Naive thymus-derived CD8-positive, alpha-beta T cell (primary cell): ENCODE results near the gene PLA2G4C. TPM values are rescaled to one million over a fixed set of nuclear protein-coding genes. Genes with fewer than 3 reads are reported as not detected.
"Not testable (repeated sequence)": the region's sequence is repeated elsewhere in the genome, so short reads cannot be mapped to it uniquely, and the experiment has no call there.

Source experiments
- ATAC-seq, 2 donors: fragments of 150-1000 bp; cut with Tn5 transposase in 1 of 2; sonication (Bioruptor Pico), chemical (Tn5 transposase) in 1 of 2; 1 replicate in 1 of 2; 2 replicates in 1 of 2; pipeline ENCODE4 v1.10.0; 2021; ENCODE audit warnings: mild to moderate bottlenecking in 2 of 2, moderate library complexity in 2 of 2
- POLR2A ChIA-PET: fragments of 350-600 bp; sonication (Branson Sonifier 250); formaldehyde crosslinking; loops from one replicate; lab custom pipeline; 2021; ENCODE audit warnings: antibody characterized with exemption; lab: Charles Lee
- DNase-seq, 10 donors: peaks; one replicate each; pipeline versions ENCODE4 v3.0.0 to v3.0.0-alpha.2; 2020 to 2022
- H3K27ac Mint-ChIP-seq, 10 donors: one replicate each; pipeline ENCODE4 v1.8.0; 2020 to 2022; ENCODE audit warnings: mild to moderate bottlenecking in 10 of 10, mixed read lengths in 10 of 10, moderate library complexity in 4 of 10, inconsistent platforms in 1 of 10
- H3K27me3 Mint-ChIP-seq, 5 donors: one replicate each; pipeline ENCODE4 v1.8.0; 2021 to 2022; ENCODE audit warnings: mixed read lengths in 5 of 5
- H3K36me3 Mint-ChIP-seq, 3 donors: one replicate each; pipeline ENCODE4 v1.8.0; 2020 to 2022; ENCODE audit warnings: mixed read lengths in 3 of 3, mild to moderate bottlenecking in 2 of 3, inconsistent platforms in 1 of 3
- H3K4me1 Mint-ChIP-seq, 4 donors: one replicate each; pipeline ENCODE4 v1.8.0; 2021 to 2022; ENCODE audit warnings: mixed read lengths in 4 of 4
- H3K4me3 Mint-ChIP-seq, 10 donors: one replicate each; pipeline ENCODE4 v1.8.0; 2020 to 2022; ENCODE audit warnings: mild to moderate bottlenecking in 10 of 10, mixed read lengths in 10 of 10, moderate library complexity in 6 of 10, inconsistent platforms in 1 of 10
- H3K9me3 Mint-ChIP-seq, 9 donors: one replicate each; pipeline ENCODE4 v1.8.0; 2020 to 2022; ENCODE audit warnings: mixed read lengths in 9 of 9, mild to moderate bottlenecking in 3 of 9, inconsistent platforms in 1 of 9, moderate library complexity in 1 of 9
- polyA plus RNA-seq, 3 donors: library from polyadenylated mRNA; unstranded; fragments of 300-500 nt; fragmentation: Illumina TruSeq; gene quantifications; one replicate each; pipeline ENCODE4 v1.2.3, GENCODE V29; 2021
- total RNA-seq, 8 experiments: library from RNA in 2 of 8; stranded (reverse) in 2 of 8; gene quantifications; one replicate each; pipeline ENCODE4 v1.2.3 and lab custom pipeline; 2021 to 2026

PLA2G4C gene
- total and polyA plus RNA-seq, 5 experiments from 2014 or later, result 0.39 to 2.7 (median 1.2) TPM; not detected in 1

DNA sequence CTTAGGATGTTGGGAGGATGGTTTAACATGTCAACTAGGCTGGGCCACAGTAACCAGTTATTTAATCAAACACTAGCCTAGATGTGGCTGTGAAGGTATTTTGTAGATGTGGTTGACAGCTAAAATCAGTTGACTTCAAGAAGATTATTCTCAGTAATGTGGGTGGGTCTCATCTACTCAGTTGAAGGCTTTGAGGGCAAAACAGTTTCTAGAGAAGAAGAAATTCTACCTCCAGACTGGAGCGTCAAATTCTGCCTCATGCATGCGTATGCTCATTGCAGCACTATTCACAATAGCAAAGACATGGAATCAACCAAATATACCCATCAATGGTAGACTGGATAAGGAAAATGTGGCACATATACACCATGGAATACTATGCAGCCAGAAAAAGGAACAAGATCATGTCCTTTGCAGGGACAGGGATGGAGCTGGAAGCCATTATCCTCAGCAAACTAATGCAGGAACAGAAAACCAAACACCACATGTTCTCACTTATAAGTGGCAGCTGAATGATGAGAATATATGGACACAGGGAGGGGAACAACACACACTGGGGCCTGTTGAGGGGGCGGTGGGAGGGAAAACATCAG lies 40.3 kb downstream of the PLA2G4C start:
- DNase-seq, H3K36me3 Mint-ChIP-seq, H3K4me3 Mint-ChIP-seq, H3K4me1 Mint-ChIP-seq, H3K9me3 Mint-ChIP-seq, ATAC-seq, POLR2A ChIA-PET, H3K27ac Mint-ChIP-seq: not testable (repeated sequence)
- peaks cover 0 to 23% (median 0%) of the 10 kb centered on the region in 5 donors for H3K27me3 Mint-ChIP-seq

DNA sequence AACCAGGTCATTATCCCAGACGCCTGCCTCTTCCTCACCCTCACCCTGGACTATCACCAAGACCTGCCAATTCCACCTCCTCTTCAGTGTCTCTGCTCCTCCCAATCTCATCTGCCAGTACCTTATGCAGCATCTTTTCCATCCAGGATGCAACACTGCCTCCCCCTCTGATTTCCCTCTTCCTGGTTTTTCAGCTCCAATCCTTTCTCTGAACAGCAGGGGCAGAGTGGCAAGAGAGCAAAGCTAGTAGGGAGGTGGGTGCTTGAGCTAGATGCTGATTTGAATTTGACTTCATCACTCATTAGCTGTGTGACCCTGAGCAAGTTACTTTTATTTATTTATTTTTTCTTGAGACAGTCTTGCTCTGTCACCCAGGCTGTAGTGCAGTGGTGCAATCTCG lies 41.2 kb downstream of the PLA2G4C start:
- H3K4me1 Mint-ChIP-seq, result no peaks in the 10 kb centered on the region
- POLR2A ChIA-PET, result no interaction called here
- ATAC-seq, result no peak

DNA sequence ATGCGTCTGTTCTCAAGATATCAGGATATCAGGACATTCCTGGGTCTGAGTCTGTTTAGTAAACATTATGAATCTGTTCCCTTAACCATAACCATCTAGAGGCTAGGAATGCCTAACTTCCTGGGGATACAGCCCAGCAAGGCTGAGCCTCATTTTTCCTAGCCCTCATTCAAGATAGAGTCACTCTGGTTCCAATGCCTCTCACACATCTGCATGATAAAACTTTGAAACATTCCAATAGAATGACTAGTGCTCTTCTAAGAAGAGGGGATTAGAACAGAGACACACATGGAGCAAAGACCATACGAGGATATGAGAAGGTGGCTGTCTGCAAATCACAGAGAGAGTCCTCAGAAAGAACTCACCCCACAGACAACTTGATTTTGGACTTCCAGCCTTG lies 46.1 kb downstream of the PLA2G4C start:
- peaks cover 0 to 36% (median 12%) of the 10 kb centered on the region in 5 donors for H3K27me3 Mint-ChIP-seq
- H3K4me3 Mint-ChIP-seq, result no peak overlapping the region
- no peaks in the 10 kb centered on the region for H3K36me3 Mint-ChIP-seq
- ATAC-seq, result no peak
- peaks cover 0 to 2% (median 0%) of the 10 kb centered on the region in 9 donors for H3K9me3 Mint-ChIP-seq
- no peak overlapping the region for H3K27ac Mint-ChIP-seq
- POLR2A ChIA-PET, result no interaction called here
- no peak for DNase-seq
- H3K4me1 Mint-ChIP-seq, result peaks cover 0 to 3% (median under 1%) of the 10 kb centered on the region in 4 donors

More for the DNA sequence above, 41.2 kb downstream of the PLA2G4C start:
- Mint-ChIP-seq H3K27ac (no peak overlapping the region), H3K4me3 (no peak overlapping the region), H3K27me3 (peaks cover 0 to 21% (median 2%) of the 10 kb centered on the region in 5 donors), H3K9me3 (peaks cover 0 to 4% (median 0%) of the 10 kb centered on the region in 9 donors), H3K36me3 (no peaks in the 10 kb centered on the region)
- no peak for DNase-seq

DNA sequence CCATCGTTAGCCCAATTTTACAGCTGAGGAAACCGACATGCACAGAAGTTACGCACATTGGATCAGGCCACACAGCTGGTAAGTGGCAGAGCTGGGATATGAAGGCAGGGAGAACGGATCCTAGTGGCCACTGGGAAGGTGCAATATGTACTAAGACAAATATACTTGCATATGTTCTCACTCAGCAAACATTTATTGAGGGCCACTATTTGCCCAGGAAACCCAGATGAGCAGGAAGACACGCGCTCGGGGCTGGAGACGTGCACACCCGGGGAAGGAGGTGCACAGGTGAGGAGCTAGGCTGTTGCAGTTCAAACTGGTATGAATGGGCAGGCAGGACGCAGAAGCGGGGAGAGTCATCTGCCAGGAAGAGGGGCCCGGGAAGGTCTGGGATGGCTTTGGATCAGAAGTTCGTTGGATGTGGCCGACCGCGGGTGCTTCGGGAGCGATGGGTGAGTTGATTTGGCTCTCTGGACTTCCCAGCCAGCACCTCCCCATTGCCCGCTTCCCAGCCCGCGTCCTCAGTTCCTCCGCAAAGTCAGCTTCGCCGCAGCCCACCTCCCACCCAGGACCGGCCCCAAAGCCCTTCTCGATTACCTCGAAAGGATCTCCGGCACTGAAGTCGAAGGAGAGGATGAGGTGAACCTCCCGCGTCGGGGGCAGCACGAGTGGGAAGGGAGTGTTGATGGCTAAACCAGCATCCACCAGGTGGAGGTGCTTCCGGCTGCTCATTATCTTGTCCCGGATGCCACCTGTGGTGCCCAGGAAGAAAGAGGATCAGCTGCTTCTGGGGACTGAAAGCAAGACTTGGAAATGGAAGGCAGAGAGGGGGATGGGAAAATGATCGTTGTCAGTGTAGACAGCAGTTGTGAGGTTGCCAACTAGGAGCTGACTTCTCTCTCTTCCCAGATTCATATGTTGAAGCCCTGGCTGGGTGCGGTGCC lies 48.9 kb downstream of the PLA2G4C start:
- Mint-ChIP-seq H3K9me3 (peaks cover 0 to 1% (median 0%) of the 10 kb centered on the region in 9 donors), H3K4me1 (peaks cover 0 to 3% (median under 1%) of the 10 kb centered on the region in 4 donors), H3K27ac (no peak overlapping the region), H3K27me3 (peaks cover 0 to 39% (median 17%) of the 10 kb centered on the region in 5 donors), H3K4me3 (no peak overlapping the region), H3K36me3 (no peaks in the 10 kb centered on the region)
- POLR2A ChIA-PET, result no interaction called here
- ATAC-seq (no peak), DNase-seq (no peak)

DNA sequence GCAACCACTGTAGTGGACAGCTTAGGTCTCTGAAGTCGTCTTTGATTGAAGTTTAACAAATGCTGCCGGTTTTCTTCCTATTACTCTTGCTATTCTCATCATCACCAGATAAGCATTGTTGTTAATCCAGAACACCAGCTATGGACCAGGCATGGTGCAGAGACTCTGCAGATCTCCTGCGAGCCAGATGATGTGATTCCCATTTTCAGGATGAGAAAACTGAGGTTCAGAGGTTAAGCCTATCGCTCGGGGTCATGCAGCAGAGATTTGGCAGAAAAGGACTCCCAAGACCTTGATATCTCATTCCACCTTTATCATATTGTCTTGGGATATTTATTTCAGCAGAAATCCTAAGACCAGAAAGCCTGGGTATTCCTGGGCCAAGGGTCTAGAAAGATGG lies 50.2 kb downstream of the PLA2G4C start:
- no peak overlapping the region for H3K4me3 Mint-ChIP-seq
- no peak for DNase-seq
- ATAC-seq, result no peak
- POLR2A ChIA-PET, result no interaction called here
- H3K9me3 Mint-ChIP-seq, result peaks cover 0 to 1% (median 0%) of the 10 kb centered on the region in 9 donors
- no peaks in the 10 kb centered on the region for H3K36me3 Mint-ChIP-seq
- no peak overlapping the region for H3K27ac Mint-ChIP-seq
- H3K4me1 Mint-ChIP-seq, result peaks cover 0 to 3% (median under 1%) of the 10 kb centered on the region in 4 donors
- peaks cover 0 to 39% (median 16%) of the 10 kb centered on the region in 5 donors for H3K27me3 Mint-ChIP-seq

DNA sequence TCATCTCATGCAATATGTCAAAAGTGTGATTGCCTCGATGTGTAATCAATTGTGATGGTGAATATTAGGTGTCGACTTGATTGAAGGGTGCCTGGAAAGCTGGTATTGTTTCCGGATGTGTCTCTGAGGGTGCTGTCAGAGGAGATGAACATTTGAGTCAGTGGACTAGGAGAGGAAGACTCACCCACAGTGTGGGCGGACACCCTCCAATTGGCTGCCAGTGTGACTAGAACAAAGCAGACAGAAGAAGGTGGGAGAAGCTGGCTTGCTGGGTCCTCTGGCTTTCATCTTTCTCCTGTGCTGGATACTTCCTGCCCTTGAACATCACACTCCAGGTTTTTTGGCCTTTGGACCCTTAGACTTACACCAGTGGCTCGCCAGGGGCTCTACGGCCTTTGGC lies 51.3 kb downstream of the PLA2G4C start:
- POLR2A ChIA-PET, result no interaction called here
- Mint-ChIP-seq H3K36me3 (no peaks in the 10 kb centered on the region), H3K9me3 (peaks cover 0 to 1% (median 0%) of the 10 kb centered on the region in 9 donors), H3K27ac (peak overlapping the region in 3 of 10 donors; percentile 9 to 40 (median 14)), H3K4me3 (no peak overlapping the region), H3K27me3 (peaks cover 0 to 42% (median 16%) of the 10 kb centered on the region in 5 donors), H3K4me1 (peaks cover 0 to 3% (median under 1%) of the 10 kb centered on the region in 4 donors)
- no peak for DNase-seq
- no peak for ATAC-seq

DNA sequence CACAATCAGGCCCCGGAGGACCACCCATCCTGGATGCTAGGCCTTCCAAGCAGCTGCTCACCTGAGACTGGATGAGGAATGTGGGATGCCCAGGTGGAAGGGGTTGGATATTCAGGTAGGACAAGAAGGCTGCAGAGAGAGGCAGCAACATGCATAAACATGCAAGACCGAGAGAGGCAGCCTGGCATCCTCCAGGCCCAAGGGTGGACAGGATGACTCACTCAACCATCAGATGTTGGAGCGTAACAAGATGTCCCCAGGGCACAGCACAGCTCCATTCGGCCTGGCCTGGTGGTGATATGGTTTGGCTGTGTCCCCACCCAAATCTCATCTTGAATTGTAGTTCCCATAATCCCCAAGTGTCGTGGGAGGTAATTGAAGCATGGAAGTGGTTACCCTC lies 56.8 kb downstream of the PLA2G4C start:
- Mint-ChIP-seq H3K4me1 (no peaks in the 10 kb centered on the region), H3K36me3 (peaks cover 0 to 5% (median 0%) of the 10 kb centered on the region in 3 donors), H3K4me3 (no peak overlapping the region), H3K27me3 (peaks cover 0 to 22% (median 8%) of the 10 kb centered on the region in 5 donors), H3K9me3 (peaks cover 0 to 10% (median 0%) of the 10 kb centered on the region in 9 donors), H3K27ac (no peak overlapping the region)
- ATAC-seq (no peak), DNase-seq (no peak)
- POLR2A ChIA-PET, result no interaction called here

DNA sequence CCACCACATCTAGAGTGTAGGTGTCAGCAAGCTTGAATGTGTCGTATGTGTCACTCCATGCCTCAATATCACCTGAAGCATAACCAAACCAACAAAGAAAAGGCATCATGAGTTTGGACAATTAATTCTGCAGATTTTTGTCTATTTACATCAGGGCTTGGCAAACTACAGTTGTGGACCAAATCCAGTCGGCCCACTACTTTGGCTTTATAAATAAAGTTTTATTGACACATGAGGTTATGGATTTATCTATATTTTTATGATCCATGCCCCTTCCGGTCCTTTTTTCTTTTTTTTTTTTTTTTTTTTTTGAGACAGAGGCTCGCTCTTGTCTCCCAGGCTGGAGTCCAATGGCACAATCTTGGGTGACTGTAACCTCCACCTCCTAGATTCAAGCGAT lies 57.5 kb downstream of the PLA2G4C start:
- Mint-ChIP-seq H3K4me3 (no peak overlapping the region), H3K27ac (no peak overlapping the region), H3K27me3 (peaks cover 0 to 24% (median 8%) of the 10 kb centered on the region in 5 donors), H3K36me3 (peaks cover 0 to 5% (median 0%) of the 10 kb centered on the region in 3 donors), H3K4me1 (no peaks in the 10 kb centered on the region), H3K9me3 (peaks cover 0 to 10% (median 0%) of the 10 kb centered on the region in 9 donors)
- no peak for ATAC-seq
- POLR2A ChIA-PET, result no interaction called here
- no peak for DNase-seq

DNA sequence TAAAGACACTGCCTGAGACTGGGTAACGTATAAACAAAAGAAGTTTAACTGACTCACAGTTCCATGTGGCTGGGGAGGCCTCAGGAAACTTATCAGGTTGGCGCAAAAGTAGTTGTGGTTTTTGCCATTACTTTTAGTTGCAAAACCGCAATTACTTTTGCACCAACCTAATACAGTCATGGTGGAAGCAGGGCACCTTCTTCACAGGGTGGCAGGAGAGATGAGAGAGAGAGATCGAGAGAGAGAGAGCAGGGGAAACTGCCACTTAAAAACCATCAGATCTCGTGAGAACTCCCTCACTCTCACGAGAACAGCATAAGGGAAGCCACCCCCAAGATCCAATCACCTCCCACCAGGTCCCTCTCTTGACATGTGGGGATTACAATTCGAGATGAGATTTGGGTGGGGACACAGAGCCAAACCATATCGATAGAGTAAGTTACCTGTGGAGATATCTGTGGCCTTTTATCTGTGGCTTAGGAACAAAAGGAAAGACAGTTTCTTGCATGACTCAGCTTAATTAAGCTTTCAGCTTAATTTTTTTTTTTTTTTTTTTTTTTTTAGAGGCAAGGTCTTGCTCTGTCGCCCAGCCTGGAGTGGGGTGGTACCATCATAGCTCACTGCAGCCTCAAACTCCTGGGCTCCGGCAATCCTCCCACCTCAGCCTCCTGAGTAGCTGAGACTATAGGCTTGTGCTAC lies 59.1 kb downstream of the PLA2G4C start:
- no peak for DNase-seq
- Mint-ChIP-seq H3K36me3 (peaks cover 0 to 5% (median 0%) of the 10 kb centered on the region in 3 donors), H3K27me3 (peaks cover 0 to 32% (median 12%) of the 10 kb centered on the region in 5 donors), H3K4me3 (no peak overlapping the region), H3K27ac (no peak overlapping the region), H3K9me3 (peaks cover 0 to 10% (median 0%) of the 10 kb centered on the region in 9 donors), H3K4me1 (no peaks in the 10 kb centered on the region)
- ATAC-seq, result no peak
- POLR2A ChIA-PET, result interaction anchor here (0.6 kb wide), 1 partner anchor 49 kb away, joined by 4 read pairs; no protein-coding TSS in a partner anchor

DNA sequence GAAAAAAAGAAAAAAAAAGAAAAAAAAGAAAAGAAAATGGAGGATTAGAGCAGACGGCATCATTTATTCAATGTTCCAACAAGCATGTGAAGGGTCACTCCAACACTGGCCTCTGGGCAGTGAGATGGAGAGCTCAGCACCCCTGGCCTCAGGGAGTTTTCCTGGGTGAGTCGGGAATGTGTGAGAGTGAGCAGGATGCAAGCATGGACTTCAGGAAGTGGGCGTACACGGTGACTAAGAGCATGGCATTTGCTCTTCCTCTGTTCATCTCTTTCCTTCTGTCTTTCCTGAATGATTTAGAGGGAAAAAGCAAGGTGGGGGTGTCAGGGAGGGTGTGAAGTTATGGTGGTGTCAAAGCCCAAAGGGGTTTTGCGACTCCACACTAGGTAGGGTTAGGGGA lies 66.1 kb downstream of the PLA2G4C start:
- H3K4me3 Mint-ChIP-seq, result no peak overlapping the region
- POLR2A ChIA-PET, result no interaction called here
- H3K9me3 Mint-ChIP-seq, result peaks cover 0 to 10% (median 0%) of the 10 kb centered on the region in 9 donors
- ATAC-seq (no peak), DNase-seq (no peak)
- H3K36me3 Mint-ChIP-seq, result peaks cover 0 to 8% (median 3%) of the 10 kb centered on the region in 3 donors
- peaks cover 0 to 3% (median 0%) of the 10 kb centered on the region in 4 donors for H3K4me1 Mint-ChIP-seq
- no peak overlapping the region for H3K27ac Mint-ChIP-seq
- peaks cover 23 to 62% (median 50%) of the 10 kb centered on the region in 5 donors for H3K27me3 Mint-ChIP-seq

DNA sequence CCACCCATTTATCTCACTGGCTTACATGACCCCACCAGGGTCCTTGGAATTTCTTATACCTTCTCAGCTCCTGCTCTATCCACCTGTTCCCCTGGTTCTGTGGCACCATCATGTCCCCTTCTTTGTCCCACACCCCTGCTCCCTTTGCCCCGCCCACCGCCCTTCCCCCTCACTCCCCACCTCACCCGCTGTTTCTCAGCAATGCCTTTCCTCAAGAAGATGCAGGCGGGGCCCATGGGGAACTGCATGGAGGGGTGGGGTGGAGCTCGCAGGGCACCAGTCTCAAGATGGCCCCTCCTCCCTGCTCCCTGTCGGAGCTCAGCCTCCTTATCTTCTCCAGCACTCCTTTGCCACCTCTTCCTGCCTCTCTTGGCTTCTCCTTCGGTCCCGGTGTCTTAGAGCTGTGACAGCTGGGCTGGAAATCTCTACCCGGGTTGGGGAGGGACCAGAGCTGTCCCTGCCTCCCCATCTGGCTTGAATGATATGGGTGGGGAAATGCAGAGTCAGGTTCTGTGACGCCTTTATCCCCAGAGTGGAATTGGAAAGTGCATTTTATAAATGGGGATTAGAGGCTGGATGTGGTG lies 66.8 kb downstream of the PLA2G4C start, which contains the start of gene CABP5:
CABP5 (minus strand) TSS at position 405 of the 584 bp plus-strand sequence; CDS start at position 248, 157 bp downstream.
- H3K36me3 Mint-ChIP-seq, result peaks cover 0 to 15% (median 3%) of the 10 kb centered on the region in 3 donors
- peaks cover 0 to 3% (median 0%) of the 10 kb centered on the region in 4 donors for H3K4me1 Mint-ChIP-seq
- POLR2A ChIA-PET, result no interaction called here
- no peak within 1 kb of the TSS for H3K27ac Mint-ChIP-seq
- DNase-seq, result no peak
- H3K27me3 Mint-ChIP-seq, result peaks cover 27 to 64% (median 53%) of the 10 kb centered on the region in 5 donors
- no peak for ATAC-seq
- peaks cover 0 to 16% (median 0%) of the 10 kb centered on the region in 9 donors for H3K9me3 Mint-ChIP-seq
- H3K4me3 Mint-ChIP-seq, result no peak within 1 kb of the TSS
